ENCODE measurements around the gene PSMA8.
A peak's percentile ranks its signal among the peaks of the same experiment; 100 is the strongest.
"Not testable (repeated sequence)": the region's sequence is repeated elsewhere in the genome, so short reads cannot be mapped to it uniquely, and the experiment has no call there.

Gene PSMA8

DNA sequence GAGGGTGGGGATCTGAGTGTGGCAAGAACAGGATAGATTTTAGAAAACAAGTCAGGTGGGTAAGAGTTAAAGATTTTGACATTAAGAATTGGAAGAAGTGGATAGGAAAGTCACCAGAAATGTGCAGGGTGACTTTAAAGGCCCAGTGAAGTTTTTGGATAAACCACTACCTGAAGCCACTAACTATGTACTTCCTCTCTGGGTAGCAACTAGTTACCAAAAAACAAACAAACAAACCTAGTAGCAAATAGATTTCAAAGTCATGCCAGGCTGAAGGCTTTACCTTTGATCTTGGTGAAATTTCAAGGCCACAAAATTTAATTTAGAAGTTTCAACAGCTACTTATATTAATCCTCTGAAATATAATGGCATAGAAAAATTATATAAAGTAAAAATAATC lies 42.5 kb downstream of the PSMA8 start:
- no peak for DNase-seq

DNA sequence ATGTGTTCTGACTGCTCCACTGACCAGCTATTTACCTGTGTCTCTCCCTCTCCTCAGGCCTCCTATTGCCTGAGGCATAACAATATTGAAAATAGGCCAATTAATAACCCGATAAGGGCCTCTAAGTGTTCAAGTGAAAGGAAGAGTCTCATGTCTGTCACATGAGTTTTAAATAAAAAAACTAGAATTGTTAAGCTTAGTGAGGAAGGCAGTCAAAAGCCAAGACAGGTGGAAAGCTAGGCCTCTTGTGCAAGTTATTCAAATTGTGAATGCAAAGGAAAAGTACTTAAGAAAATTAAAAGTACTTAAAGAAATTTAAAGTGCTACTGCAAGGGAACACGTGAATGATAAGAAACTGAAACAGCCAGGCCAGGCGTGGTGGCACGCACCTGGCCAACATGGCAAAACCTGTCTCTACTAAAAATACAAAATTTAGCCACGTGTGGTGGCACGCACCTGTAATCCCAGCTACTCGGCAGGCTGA lies 47.7 kb downstream of the PSMA8 start:
- no peak for DNase-seq

DNA sequence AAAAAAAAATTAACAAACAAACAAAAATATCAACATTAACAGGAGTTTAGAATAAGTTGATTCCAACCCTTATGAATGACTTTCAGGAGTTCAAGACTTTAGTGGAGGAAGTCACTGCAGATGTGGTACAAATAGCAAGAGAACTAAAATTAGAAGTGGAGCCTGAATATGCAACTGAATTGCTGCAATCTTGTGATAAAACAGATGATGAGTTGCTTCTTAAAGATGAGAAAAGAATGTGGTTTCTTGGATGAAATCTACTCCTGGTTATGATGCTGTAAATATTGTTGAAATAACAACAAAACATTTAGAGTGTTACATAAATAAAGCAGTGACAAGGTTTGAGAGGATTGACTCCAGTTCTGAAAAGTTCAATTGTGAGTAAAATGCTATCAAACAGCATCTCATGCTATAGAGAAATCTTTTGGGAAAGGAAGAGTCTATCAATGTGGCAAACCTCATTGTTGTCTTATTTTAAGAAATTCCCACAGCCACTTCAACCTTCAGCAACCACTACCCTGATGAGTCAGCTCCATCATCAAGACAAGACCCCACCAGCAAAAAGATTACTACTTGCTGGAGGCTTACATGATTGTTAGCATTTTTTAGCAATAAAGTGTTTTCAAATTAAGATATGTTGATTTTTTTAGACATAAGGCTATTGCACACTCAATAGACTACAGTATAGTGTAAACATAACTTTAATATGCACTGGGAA lies 49.9 kb downstream of the PSMA8 start:
- no peak for DNase-seq

DNA sequence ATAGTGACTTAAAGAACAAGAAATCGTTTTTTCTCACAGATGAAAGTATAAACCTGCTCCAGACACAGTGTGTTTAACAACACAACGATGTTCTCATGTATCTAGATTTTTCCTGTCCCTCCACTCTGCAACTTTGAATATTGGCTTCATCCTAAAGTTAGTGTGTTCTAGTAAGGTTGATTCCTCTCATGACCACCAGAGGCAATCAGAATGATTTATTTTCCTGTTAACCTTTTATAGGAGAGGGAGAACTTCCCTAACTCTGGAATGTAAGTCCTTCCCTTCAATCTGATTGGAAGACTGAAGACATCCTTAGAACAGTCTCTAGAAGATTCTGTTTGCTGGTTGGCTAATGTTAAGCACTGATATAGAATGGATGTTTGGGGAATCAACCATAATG lies 51.6 kb downstream of the PSMA8 start:
- no peak for DNase-seq

DNA sequence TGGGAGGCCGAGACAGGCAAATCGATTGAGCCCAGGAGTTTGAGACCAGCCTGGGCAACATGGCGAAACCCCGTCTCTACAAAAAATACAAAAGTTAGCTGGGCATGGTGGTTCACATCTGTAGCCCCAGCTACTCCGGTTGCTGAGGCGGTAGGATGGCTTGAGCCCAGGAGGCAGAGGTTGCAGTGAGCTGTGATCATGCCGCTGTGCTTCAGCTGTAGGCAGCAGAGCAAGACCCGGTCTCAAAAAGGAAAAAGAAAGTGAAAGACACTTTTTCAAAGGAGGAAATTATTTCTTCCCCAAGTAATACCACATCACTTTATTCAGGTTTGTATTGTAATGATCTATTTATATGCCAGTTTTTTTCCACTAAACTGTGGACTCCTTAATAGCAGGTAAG lies 56.8 kb downstream of the PSMA8 start:
- DNase-seq = no peak

DNA sequence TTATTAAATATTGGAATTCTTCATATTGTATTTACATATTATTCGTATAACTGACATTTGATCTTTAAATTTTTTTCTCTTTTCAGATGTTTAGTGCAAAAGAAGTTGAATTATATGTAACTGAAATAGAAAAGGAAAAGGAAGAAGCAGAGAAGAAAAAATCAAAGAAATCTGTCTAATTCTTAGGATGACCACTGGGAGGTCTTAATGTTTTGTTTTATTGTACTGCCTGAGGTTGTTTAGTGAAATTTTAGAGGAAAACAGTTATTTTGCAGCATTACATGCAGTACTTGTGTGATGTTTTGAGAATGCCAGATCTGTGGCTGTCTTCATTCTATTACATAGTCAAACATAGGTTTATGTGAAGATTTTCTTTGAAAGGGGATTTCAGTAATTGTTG lies 58.6 kb downstream of the PSMA8 start:
- DNase-seq = peak; percentile 7

DNA sequence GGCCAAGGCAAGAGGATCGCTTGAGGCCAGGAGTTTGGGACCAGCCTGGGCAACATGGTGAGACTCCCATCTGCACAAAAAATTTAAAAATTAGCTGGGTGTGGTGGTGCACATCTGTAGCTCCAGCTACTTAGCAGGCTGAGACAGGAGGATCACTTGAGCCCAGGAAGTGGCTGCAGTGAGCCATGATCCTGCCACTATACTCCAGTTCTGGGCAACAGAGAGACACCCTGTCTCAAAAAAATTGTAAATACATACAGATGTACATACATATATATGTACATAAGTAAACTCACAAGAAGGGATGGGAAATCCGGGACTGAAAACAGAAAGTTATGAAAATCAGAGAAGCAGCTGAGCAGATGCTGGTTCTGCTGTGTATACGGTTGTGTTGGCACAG lies 62.9 kb downstream of the PSMA8 start:
- no peak for DNase-seq

DNA sequence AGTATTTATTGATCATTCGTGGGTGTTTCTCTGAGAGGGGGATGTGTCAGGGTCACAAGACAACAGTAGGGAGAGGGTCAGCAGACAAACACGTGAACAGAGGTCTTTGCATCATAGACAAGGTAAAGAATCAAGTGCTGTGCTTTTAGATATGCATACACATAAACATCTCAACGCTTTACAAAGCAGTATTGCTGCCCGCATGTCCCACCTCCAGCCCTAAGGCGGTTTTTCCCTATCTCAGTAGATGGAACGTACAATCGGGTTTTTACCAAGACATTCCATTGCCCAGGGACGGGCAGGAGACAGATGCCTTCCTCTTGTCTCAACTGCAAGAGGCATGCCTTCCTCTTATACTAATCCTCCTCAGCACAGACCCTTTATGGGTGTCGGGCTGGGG lies 68.3 kb downstream of the PSMA8 start:
- DNase-seq = not testable (repeated sequence)

DNA sequence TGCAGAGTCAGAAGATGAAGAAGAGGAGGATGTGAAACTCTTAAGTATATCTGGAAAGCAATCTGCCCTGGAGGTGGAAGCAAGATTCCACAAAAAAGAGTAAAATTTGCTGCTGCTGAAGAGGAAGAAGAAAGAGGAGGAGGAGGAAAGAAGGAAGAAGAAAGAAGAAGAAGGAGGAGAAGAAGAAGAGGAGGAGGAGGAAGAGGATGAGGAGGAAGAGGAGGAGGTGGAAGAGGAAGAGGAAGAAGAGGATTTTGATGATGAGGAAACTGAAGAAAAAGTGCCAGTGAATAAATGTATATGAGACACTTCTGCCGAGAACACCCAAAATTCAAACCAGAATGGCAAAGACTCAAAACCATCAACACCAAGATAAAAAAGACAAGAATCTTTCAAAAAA lies 71.6 kb downstream of the PSMA8 start:
- DNase-seq = no peak

DNA sequence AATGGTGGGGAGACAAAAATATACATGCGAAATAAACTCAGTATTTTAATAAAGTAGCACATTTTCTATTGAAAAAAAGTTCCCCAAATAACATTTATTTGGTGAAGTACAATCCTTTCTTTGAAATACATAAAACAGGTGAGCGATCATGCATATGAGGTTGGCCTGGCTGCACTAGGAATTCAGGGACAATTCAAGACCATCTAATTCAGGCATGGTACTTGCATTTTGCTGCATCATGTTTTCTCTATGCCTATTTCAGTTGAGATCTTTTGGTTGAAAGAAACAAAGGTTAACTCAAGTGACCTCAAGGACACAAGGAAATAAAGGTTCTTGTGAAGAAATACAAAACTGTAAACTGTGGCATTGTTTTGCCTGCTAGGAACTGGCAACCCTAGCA lies 72.8 kb downstream of the PSMA8 start:
- DNase-seq = no peak

DNA sequence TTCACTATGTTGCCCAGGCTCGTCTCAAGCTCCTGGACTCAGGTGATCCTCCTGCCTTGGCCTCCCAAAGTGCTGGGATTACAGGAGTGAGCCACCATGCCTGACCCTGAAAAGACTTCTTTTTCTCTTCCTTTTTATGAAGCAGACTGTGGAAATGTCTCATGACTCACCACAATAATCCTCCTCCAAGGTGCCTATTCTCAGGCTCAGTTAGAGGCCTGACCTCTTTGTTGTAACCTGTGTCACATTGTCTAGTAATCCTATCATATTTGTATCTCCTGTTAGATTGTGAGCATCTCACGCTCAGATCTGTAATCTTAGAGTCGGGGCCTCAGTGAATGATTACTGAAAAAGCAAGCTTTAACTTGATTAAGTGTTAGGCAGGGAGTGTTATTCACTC lies 74.3 kb downstream of the PSMA8 start:
- DNase-seq = no peak

DNA sequence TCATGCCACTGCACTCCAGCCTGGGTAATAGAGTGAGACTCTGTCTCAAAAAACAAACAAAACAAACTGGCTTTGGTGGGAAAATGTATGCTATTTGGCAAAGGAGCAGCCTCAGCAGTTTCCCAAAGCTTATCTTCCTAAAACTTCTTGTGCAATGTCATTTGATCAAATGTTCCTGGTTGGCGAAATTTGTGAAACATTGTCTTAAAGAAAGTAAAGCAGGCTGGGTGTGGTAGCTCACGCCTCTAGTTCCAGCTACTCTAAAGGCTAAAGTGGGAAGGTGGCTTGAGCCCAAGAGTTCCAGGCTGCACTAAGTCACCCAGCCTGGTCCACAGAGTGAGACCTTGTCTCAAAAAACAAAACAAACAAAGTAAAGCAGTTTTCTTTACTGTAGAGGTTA lies 75.3 kb downstream of the PSMA8 start:
- DNase-seq = peak; percentile 51

DNA sequence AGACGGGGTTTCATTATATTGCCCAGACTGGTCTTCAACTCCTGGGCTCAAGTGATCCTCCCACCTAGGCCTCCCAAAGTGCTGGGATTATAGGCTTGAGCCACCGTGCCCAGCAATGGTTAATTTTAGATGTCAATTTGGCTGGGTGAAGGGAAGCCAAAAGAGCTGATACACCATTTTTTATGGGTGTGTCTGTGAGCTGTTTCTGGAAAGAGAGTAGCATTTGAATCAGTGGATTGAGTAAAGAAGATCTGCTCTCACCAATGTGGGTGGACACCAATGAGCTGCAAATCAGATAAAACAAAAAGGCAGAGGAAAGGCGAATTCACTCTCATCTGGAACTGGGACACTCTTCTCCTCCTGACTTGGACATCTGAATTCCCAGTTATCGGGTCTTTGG lies 76.5 kb downstream of the PSMA8 start:
- DNase-seq = no peak

DNA sequence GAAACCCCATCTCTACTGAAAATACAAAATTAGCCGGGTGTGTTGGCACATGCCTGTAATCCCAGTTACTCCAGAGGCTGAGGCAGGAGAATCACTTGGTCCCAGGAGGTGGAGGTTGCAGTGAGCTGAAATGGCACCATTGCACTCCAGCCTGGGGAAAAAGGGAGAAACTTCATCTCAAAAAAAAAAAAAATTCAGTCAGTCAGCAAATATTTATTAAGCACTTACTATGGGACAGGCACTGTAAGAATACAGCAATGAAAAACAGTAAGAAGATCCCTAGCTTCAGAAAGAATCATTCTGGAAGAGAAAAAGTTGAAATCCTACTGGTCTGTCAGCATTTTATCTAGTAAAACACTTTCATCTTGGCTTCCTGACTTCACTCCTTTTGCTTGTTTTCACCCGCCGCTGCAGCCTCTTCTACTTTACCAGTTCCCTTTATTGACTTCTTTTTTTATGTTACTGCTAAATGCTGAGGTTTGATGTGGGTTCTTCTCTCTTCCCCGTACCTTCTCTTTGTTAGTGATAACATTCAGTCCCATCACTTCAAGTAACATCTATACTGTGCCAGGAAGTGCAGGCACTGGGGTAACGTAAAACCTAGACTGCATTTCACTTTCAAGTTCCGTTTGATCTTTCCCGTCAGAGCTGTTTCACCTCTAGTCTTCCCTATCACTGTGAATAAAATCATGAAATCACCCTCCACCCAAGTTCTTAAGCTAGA lies 81.7 kb downstream of the PSMA8 start:
- no peak for DNase-seq

DNA sequence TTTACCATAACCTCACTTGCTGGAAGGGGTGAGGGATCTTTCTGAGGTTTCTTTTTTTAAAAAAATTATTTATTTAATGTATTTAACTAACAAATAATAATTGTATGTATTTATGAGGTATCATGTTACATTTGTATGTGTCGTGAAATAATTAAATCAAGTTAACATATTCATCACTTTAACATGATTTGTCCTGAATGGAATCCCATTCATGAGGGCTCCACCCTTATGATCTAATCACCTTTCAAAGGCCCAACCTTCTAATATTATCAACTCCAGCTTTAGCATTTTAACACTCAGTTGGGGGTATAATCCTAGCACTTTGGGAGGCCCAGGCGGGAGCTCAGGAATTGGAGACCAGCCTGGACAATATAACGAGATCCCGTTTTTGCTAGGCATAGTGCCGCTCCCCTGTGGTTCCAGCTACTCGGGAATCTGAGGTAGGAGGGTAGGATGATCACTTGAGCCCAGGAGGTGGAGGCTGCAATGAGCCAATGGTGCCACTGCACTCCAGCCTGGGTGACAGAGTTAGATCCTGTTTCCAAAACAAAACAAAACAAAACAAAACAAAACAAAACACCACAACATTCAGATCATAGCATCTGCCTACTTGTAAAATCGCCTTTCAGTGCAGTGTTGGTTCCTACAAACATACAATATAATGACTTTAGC lies 91.5 kb downstream of the PSMA8 start:
- no peak for DNase-seq

DNA sequence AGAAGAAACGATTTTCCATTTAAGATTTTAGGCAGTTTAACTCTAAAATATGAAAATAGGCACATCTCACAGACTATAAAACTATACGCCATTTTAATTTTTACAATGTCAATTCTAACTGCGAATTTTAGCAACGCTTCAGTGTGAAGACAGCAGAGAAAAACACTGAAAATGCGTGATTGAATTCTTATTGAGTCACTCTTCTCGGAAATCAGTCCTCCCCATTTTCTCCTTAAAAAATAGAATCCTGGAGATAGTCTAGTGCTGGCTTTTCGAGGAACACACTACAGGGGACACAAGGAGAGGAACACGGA lies 92.2 kb downstream of the PSMA8 start:
- DNase-seq = no peak

DNA sequence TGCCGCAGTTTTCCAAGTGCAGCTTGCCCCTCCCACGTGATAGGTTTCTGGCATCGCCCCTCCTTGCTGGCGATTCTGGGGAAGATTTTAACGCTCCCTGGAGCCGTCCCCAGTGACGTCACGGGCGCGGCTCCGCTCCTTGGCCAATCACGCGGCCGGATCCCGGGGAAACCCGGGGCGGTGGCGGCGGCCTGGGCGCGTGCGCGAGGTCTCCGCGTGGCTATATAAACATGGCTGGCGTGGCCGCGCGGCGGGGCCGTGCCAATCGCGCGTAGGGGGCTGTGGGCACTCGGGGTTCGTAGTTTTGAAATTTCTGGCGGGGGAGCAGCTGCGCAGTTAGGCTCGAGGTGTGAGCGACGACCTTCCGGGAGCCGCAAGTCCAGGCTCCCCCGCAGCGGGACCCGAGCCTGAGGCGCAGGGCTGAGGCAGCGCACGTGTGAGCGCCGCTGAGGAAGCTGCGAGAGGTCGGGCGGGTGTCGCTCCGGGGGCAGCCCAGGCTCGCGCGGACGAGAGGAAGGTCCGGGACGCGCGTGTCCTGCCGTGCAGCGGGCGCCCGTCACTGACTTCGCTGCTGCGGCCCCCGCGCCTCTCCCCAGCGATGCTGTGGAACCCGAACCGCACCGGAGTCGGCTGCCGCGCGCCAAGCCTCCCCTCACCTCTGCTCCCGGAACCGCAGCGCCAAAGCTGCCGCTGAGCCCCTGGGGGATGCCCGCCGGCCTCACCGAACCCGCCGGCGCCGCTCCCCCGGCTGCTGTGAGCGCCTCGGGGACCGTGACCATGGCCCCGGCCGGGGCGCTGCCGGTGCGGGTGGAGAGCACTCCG lies 92.8 kb downstream of the PSMA8 start, which contains the start of gene TAF4B:
TAF4B (plus strand) TSS at position 217 of the 822 bp plus-strand sequence; CDS start at position 706, 489 bp downstream.
- peak; percentile 94 for DNase-seq

DNA sequence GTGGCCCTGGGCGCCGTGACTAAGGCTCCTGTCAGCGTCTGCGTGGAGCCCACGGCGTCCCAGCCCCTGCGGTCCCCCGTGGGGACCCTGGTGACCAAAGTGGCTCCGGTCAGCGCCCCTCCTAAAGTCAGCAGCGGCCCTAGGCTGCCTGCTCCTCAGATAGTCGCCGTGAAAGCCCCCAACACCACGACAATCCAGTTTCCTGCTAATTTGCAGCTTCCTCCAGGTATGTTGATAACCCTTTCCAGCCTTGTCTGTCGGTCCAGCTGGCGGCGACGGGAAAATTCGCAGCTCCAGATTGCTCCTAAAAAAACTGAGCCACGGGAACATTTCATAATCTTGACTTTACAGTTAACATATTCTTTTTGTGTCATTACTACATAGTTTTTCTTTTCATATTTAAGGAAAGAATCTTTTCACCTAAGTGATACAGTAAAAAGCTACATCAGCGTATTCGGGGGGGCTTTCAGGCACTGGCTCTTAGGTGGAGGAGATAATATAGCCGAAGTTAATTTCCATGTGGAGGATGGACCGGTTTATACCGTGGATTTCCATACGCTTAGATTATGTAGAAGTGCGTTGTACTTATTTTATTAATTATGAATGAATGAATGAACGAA lies 93.5 kb downstream of the PSMA8 start:
- peak; percentile 47 for DNase-seq

DNA sequence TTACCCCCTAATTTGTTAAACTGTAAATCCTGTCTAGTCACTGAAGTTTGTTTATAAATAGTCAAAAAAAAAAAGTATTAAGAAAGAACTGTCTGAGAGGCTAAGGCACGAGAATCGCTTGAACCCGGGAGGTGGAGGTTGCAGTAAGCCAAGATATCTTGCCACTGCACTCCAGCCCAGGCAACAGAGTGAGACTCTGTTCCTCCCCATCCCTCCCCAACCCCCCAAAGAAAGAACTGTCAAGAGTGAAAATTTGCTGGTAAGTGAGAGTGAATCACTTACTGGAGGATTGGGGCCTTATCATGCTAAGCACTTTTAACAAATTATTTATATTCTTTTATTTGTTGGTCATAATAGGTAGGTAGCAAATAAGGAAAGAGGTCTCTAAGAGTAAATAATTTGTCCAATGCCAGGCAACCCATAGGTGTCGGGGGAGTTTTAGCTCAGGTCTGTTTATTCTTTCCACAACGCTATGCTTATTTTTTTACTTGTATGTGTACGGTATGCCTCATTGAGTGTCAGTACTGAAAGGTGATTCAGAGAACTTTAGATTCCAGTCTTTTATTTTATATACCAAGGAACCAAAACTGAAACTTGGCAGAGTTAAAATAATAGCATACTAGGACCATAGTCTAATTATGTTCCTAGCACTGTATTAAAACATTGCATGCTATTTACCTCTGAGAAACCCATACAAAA lies 95.0 kb downstream of the PSMA8 start:
- DNase-seq = peak; percentile 42

DNA sequence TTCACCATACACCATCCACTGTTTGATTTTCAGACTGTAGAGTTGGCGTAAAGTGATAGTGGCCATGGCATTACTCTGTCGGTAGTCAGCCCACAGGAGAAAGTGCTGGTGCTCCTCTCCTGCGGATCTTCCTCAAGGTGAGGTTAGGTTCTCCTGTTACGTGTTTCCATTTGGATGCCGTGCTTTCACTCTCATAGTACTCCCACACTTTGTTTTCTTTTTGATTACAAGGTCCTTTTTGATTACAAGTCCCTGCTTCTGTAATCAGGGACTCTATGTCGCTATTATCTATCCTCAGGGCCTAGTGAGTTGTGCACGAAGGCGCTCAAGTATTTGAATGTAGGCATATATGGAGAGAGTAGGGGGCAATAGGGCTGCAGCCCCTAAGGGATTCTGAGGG lies 96.8 kb downstream of the PSMA8 start:
- no peak for DNase-seq

DNA sequence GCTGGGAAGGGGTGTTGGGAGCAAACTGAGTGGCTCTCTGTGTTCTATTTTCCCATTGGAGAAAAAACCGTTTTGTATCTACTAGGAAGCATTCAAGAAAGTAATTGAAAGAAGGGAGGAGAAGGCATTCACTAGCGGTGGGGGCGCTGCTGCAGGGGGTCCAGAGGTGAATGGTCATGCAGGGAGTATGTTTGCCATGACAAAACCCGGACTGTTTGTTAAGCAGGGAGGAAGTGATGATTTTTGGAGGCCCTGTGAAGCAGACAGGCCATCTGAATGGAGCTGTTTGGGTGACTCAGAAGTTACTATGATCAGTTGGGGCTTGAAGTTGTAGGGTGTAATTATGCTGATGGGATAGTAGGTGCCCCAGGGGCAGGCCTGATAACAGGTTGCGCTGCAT lies 99.5 kb downstream of the PSMA8 start:
- DNase-seq = no peak

DNA sequence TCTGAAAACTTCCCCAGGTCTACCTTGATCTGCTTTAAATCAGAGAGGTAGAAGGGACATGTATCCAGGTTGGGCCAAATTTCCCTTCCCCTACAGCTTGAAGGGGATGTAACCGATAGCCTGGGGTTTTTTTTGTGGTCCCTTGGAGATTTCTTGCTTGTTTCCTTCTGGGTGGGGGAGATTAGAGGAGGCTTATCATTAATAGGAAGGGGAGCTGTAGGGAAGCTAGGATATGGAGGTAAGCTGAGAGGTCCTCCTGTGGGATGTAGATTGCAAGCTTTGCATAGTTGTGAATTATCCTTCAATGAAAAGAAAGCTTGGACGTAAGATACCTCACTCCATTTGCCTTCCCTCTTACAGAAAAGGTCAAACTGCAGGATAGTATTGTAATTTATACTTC lies 103.7 kb downstream of the PSMA8 start:
- DNase-seq = not testable (repeated sequence)
